ENCODE results near the gene MDGA2.
"Not testable (repeated sequence)": the region's sequence is repeated elsewhere in the genome, so short reads cannot be mapped to it uniquely, and the experiment has no call there.

Gene MDGA2

DNA sequence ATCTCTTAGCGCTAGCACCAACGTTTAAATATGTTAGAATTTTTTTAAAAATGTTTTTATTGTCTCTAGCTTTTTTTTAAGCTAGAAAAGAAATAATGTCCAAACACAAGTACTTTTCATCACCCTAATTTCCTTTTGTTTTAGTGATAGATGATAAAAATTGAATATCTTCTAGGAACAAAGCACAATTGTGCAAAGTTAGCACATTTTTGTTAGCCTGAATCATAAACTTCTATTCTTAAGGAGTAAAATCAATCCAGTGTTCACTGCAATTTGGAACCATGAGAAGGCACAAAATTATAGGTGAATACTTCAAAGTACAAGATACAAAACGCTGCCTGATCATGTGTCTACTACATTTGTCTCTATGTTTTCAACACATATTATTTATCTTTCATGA is 615.4 kb downstream of the MDGA2 start:
- no peak for DNase-seq

DNA sequence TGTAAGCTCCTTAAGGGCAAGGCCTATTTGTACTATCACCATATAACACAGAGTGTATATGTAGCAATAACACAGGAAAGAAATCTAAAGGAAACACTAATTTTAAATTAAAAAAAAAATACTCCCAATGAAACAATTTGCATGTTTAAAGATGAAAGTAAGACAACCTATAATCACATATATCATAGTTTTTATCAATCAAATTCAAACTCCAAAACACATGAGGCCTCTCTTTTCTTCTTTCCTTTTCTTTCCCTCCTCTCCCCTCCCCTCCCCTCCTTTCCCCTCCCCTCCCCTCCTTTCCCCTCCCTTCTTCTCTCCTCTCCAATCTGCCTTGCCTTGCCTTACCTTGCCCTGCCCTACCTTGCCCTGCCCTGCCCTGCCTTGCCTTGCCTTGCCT is 618.0 kb downstream of the MDGA2 start:
- DNase-seq = no peak

DNA sequence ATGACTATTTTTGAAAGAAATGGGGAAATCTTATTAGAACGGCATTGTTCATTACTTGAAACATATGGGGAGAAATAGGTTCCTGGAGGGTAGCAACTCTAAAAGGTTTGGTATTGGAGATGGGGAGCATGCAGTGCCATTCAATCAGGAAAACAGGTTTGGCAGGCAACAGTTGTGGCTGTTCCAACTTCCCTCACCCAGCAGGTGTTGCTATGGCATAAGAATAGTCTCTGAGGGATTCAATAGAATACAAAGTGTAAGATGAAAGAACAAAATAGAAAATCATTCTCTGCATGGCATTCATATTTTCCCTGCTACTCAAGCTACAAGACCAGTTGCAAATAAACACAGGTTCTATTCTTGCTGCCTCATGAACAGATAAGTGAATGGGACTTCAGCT is 630.6 kb downstream of the MDGA2 start:
- DNase-seq = no peak

DNA sequence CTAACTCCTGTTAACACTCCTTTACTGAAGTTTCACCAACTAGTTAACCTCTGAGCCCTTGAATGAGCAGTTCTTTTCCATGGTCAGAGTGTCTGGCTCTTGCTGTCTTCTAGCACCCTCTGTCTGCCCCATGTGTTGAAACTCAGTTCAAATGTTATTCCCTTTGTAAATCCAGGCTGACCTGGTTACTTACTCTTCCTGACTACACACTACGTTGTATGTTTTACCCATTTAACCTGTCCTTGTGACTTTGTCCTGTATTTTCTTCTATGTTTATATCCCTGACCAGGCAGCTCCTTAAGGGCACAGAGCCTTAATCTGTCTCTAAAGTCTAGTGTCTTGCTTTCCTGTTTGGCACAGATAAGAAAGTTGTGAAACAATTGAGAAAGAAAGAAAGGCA is 634.9 kb downstream of the MDGA2 start:
- no peak for DNase-seq

DNA sequence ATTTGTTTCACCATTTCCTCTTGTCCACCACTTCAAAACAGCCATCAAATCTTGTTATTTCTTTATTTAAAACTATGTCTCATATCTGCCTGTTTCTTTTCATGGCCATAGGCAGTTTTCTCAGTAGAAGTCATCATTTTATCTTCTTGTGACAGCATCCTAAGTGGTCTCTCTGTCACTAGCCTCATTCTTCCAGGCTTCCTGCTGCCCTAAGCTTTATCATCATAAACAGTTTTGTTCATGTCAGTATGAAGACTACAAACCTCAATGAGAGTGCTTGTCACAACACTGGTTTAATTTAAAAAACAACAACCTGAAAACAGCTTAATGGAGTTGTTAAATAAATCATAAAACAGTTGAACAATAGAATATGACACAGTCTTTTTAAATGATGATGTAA is 636.1 kb downstream of the MDGA2 start:
- no peak for DNase-seq

DNA sequence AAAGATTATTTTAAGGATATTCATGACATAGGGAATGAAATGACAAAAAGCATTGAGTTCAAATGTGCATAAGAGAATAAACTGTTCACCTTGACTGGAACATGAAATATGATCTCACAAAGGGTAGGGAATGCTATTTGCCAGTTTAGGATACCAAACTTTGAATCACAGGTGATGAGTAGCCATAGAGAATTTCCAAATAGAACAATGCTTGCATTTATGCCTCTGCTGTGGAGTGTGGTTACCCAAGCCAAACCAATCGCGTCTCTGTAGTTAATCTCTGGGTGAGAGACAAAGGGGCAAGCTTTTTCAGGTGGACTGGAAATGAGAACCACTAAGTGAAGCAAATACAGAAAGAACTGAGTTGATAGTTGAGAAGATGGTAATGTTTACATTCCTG is 652.7 kb downstream of the MDGA2 start:
- no peak for DNase-seq

DNA sequence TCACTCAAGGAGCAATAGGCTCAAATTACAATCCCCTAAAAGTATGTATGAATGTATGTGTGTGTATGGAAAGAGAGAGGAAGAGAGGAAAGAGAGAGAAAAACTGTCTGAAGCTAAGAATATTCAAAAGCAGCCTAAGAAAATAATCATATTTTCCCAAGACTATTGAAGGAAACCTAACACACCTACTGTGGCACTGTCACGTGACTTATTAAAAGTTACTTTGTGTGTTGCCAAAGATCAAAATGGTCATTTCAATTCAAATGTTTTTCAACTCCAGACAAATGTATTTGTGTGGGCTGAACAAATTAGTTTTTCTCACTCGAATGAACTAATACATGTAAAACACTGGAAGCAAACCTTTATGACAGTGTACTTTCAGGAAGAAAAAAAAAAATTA is 654.9 kb downstream of the MDGA2 start:
- DNase-seq = no peak

DNA sequence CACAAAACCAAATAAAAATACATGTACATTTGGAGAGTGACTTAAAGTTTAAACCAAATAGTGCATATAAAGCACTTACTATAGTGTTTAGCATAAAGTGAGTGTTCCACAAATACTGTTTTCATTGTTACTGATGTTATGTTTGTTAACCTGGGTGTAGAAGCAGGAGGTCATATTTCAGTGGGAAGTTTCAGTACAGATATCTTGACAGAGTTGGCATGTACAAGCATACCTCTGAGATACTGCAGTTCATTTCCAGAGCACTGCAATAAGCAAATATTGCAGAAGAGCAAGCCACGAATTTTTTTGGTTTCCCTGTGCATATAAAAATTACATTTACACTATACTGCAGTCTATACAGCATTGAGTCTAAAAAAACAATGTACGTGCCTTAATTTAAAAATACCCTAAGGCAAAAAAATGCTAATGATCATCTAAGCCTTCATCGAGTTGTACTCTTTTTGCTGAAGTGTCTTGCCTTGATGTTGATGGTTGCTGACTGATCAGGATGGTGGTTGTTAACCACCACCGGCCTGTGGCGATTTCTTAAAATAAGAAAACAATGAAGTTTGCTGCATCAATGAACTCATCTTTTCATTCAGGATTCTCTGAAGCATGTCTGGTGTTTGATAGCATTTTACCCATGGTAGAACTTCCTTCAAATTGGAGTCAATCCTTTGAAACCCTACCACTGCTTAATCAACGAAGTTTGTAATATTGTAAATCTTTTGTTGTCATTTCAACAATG is 662.7 kb downstream of the MDGA2 start:
- DNase-seq = no peak

DNA sequence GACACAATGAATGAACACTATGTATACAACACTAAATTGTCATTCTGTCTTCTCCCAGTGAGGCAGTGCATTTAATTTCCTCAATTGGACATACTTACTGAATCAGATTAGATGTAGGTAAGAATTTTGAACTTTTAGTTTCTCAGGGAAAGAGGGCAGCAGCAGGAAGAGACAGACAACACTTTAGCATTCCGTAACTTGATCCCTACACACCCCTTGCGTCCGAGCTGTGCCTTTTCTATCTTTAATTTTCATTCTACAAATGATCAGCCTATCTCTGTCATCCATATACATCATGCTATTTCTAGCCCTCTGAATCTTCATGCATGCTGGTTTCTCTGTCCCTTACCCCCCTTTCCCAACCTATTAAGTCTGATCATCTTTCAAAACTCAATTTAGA is 665.8 kb downstream of the MDGA2 start:
- DNase-seq = no peak

DNA sequence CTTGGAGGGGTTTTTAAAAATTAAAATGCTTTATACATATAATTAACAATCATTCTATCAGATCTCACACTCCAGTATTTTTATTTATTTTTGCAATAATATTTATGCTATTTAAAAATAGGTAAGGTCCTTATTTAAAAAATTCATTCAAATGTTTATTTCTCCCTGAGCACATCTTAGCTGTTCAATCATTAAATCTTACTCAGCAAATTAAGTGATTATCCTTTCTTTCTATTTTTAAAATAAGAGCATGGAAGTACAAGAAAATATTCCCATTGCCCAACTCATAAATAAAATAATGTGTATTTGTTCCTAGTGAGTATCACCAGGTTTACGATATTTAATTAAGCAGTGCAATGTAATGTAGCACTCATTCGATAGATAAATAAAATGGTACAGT is 666.7 kb downstream of the MDGA2 start:
- DNase-seq = no peak

DNA sequence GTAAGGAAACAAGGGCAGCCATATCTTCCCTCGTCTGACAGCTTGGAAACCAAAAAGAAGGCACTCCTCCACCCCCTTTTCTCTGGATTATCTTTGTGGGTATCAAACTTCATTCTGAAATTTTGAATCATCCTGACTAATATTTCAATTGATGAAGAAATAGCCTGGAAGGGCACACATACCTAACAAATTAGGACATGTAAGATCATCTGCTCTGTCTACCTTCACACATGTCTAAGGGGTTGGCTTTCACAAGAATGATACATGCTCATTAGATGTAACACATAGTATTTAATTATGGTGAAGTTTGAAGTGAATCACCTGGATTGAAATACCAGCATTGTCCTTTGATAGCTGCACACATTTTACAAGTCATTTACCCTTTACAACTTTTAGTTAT is 675.7 kb downstream of the MDGA2 start:
- no peak for DNase-seq

DNA sequence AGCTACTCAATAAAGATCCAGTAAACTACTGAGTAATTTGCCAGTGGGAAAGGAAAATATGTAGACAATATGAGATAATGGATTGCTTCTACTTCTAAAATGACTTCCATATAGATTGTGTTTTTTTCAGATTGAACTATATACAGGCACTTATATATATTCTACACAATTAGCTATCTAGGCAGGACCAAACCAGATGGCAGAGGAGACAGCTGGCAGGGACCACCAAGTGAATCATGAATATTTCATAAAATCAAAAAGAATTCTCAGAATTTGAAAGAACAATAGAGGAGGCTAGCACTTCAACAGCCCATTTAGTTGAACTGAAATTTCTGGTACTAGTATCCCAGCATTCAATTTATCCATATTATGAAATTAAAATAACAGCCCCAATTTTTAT is 685.8 kb downstream of the MDGA2 start:
- no peak for DNase-seq

DNA sequence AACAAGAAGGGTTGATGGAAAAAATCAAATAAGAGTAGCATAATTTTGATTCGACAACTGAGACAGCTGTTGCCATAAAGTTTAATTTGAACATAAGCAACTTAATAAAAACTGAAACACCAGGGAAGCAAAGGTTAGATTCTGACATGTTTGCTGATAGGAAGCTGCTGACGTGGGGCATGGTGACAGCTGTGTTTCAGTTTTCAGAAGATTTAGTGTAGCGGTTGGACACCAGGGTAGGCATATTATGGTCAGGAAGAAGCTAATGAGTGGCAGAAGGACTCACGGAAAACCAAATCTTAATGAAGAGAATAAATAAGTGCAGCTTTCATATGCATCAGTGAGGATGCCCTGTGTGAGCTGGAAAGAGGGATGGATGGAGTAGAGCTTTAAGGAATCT is 687.1 kb downstream of the MDGA2 start:
- DNase-seq = no peak

DNA sequence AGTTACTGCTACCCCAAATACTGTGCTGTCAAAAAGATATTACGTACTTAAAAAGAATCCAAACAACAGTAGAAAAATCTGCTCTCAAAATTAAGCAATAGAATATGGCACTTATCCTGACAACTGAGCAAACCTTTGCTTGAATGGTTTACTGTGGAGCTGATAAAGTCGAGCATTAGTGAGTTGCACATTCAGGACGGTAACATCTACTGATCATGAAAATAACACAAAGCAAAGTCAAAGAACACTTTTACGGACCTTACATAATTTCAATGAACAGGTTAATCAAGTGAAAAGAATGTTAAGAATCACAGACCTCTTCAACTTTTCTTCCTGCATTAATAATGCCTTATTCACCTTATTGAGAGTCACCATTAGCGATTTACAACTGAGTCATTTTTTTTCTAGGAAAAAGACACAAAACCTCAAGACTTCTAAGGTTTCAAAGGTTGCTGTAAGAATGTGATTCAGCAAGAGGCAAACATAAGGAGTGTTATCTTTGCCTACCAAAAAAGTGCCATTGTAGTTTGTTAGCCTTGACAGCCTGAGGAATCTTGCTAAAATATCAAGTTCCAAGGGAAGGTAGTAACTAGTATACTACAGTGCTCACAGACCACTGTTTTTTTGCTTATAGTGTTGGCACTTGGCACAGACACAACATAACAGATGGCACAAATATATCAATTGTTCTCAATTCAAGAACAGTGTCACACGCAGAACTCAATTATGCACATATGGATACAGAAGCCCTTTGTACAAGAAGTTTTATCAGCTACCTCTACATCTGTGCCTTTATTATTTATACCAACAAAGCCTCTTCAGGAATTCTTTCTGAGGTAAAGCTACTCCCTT is 689.6 kb downstream of the MDGA2 start:
- no peak for DNase-seq

DNA sequence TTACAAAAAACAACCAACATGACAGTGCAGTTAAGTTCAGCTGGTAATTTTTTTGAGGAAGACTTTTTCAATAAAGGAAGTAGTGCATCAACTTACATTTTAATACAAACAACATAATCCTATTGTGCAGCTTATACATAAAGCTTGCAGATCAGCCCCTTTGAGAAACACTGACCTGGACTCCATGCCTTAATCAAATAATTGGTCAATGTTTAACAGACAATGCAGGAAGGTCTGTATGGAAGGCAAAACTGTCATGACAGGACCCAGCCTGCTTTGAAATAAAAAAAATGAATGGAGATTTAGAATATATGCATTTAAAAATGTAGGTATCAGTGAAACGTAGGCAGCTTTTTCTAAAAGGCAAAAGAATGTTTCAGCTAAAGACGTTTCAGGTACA is 702.1 kb downstream of the MDGA2 start:
- DNase-seq = no peak

DNA sequence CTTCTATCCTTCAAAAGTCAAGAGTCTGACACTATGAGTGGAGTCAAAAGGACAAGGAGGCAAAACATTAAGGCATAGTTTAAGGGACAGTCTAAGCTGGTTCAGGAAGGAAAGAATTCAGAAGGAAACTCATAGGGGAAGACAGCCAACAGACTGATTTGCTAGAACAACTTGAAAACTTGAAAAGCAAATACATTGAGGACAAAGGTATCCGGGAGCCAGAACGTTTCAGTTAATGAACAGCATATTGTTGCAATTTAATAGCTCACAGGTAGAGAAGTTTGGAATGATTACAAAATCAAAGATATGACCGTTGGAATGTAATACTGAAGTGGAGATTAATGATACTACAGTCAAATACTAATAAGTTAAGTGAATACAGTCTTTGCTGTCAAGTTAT is 711.0 kb downstream of the MDGA2 start:
- DNase-seq = no peak

DNA sequence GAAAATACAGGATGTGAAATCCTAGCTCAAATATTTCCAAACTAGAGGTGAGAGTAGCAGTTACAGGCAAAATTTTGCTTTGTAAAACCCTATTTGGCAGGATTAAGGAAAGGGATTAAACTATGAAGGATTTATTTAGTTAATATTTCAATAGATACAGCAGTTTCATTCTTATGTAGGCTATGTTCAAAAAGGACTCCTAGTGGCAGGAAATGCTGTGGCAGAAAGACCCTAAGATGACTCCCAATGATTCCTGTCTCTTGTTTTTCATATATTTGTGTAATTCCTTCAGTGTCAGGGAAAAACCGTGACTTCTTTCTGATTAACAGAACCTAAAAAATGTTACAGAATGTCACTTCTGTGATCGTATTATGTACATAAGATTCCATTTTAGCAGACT is 724.3 kb downstream of the MDGA2 start:
- DNase-seq = no peak

DNA sequence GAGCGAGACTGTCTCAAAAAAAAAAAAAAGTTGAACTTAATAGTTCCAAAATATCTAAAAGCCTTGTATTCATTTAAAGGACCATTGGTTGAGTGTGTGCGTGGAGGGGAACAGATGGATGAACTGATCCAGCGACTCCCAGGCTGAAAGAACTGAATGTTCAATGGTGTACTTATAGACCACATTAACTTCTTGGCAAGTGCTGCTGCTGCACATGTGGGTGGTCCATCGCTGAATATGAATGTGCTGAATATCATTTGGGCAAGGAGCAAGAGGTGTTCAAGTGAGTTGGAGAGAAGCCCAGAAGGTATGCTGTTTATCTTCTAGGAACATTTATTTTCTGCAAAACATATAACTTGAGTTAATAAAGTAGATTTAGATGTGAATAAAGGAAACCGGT is 734.8 kb downstream of the MDGA2 start:
- no peak for DNase-seq

DNA sequence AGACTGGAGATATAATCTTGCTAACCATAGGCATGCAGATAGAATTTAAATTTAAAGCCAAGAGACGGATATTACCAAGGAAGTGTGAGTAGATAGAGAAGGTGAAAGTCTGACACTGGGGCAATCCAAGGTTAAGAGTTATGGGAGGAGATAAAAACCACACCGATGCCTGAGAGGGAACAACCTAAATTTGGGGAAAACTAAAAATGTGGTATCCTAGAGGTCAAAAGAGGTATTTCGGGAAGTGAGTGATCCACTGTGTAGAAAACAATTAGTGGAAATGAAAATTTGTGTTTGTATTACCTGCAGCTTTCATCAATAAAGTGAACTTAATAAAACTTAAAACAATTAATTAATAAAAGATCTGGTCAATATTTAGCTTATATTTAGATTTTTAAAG is 754.9 kb downstream of the MDGA2 start:
- DNase-seq = no peak

DNA sequence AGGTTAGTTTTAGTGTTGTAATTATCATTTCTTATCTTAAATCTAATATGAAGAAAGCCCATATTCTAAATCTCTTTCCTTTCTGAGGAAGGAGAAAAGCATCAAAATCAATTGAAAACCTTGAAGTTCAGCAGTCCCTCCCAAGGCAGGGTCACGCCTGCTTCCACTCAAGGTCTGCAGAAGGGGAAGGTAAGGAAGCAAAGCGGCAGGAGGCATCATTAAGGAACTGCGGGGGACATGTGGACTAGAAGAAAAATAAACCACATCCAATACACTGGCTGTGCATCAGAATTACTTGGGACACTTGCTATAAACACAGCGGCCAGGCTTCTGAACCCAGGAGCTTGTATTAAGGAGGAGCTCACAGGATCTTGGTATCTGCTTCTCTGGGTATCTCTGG is 759.9 kb downstream of the MDGA2 start:
- DNase-seq = not testable (repeated sequence)

DNA sequence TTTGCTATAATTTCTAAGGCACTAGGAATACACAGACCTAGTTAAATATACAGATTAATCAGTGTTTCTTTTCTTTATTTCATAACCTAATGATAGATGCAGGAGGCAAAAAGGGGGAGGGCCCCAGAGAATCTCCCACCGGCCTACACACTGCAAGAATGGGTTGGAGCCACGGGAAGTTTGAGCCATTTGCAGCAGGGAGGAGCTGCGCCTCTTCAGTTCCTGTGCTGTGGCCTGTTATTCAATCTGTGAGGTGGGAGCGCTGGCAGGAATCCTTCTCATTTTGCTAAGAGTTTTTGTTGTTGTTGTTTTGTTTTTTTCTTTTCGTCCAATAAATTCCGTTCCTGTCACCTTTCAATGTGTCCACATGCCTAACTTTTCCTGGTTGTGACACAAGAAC is 772.6 kb downstream of the MDGA2 start:
- no peak for DNase-seq

DNA sequence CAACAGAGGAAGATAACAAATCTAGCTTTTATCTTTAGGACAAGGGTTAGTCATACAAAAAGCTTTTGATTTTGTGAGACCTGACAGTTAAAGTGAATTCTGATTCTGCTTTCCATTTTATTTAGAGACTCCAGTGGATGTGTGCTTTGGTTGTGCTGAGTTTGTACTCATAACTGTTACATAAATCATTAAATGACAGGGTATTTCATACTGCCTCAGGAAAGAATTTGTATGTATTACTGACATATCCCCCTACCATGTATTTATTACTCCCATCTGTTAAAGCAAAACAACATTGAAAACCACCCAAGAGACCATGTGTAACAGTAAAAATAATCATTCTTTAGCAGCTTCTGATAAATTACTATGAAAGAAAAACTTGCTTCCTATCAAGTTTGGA is 780.9 kb downstream of the MDGA2 start:
- DNase-seq = no peak

DNA sequence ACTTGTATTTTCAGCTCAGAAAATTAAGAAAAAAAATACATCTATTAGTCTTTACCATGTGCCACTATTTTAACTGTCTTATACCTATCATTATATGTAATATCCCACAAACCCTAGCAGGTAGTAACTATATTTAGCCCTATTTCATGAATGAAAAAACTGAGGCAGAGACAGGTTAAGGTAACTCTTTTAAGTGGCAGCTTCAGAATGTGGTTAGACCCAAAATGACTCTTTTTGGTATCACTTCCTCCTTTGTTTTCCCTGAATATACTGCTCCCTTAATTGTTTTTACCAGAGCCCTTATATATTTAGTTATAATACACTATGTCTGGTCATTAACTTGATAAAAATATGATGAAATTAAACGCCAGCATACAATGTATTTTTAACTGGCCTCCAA is 788.3 kb downstream of the MDGA2 start:
- DNase-seq = no peak

DNA sequence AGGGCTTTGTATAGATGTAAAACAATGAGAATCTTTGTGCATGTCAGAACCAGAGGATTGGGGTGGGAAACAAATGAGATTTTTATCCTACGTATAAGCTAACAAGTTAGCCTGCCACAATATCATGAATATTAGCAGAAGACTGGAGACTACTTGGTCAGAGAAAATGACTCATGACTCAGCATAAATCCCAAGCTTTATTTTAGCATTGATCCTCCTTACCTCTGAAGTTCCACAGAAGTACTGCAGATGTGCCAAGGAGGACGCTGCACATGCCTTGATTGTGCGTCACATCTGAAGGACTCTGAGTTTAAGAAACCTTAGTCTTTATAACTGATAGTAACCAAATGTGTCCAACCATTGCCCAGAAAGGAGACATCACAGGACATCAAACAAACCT is 789.8 kb downstream of the MDGA2 start:
- no peak for DNase-seq

DNA sequence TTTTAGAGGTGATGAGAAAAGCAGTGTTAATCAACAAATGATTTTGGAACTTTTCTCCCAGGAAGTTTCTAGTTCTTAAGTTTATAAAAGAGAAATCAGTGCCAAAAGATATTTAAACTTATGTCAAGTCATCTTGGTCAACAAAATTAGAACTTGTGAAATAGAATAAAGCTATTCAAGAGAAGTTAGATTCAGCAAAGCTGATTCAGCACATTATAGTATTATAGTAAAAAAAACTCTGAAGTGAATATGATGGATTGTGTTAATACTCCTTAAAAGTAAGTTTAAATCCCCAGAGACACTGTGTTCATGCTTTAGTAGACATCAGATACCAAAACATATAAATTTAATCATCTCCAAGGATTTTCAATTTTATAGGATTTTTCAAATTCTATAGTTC is 813.7 kb downstream of the MDGA2 start:
- DNase-seq = no peak
